ENCODE data around the gene ROS1. TPM values are rescaled to one million over a fixed set of nuclear protein-coding genes. Genes with fewer than 3 reads are reported as not detected.
A peak's percentile ranks its signal among the peaks of the same experiment; 100 is the strongest.

ROS1 gene
- total RNA-seq, 1 experiment from 2014 or later, result 0.06 TPM

DNA sequence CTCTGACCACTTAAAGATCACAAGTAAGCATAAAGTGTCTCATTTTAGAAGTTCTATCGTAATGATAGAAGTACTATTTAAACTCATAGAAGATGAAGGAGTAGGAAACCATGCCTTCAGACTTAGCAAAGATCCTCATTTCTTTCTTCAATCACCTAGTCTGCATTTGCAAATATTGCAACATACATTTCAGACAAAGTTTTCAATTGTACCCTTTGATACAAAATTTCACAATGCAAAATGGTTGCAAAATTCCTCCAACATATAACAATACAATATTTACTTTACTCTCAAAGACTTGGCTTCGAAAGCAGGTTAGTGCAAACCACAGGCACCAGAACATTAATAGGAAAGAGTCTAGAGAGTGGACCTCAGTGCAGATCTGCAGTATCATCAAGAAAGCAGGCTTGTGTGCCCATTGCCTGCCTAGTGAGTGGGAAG, 16.1 kb upstream of the ROS1 start:
- DNase-seq (ENCODE audit: low read depth), result peak; percentile 32

DNA sequence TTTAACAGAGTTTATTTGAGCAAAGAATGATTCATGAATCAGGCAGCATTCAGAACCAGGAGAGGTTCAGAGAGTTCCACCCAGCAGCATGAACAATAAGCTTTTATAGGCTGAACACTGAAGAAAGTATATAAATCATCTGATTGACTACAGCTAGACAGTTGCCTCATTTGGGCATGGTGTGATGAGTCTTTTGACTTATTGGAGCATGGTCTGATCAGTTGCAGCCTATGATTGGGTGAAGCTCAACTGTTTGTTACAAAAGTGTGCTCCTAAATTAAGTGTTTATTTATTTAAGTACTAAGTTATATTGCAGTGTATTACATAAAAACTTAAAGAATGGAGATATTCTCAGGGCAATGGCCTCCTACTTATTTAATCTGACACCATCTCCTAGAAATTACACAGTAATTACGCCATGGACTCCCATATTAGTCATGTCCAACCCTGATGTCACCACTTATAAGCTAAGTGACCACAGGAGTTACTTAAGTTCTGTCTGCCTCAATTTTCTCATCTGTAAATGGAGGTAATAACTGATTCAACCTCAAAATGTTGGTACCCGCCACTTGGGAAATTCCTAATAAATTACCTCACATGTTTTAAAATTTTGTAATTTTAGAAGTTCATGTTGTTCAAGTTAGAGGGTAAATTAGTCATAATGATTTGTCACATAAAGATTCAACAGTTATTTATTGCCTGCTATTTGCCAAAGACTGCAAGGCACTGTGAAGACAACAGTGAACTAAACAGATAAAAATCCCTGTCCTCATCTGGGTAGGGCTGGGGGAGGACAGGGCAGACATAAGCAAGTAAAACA, 15.2 kb upstream of the ROS1 start:
- DNase-seq (ENCODE audit: low read depth), result peak; percentile 75

DNA sequence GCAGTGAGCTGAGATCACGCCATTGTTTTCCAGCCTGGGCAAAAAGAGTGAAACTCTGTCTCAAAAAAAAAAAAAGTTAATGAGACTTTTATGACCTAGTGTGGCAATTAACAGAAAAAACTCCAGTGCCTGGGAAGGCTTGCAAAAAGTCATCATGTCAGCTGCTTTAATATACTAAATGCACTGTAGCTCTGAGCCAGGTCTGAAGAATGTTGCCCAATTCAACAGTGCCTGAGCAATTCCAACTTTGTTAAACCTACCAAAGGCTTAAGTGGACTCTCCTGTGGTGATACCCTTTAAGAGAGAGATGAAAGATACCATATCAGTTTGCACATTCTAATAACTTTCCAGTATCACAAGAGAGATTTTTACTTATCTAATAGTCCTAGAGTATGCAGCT, 6.5 kb upstream of the ROS1 start:
- DNase-seq (ENCODE audit: low read depth), result no peak

DNA sequence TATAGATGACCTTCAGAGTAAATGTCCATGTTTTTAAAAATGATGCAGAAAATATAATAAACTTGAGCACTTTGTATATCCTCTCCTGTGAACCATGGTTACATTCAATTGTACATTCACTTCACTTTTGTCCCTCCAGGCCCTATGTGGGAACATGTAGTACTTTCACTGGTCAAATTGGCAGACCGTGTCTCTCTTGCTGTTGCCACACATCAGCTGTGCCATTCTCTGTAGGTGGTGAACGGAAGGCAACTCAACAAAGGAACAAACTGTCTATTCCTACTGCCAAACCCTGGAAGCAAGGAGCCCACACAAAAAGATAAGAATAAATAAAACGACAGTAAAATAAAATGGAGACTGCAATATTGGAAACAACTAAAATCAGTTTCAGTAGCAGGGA, 2.0 kb downstream of the ROS1 start:
- no peak for DNase-seq (ENCODE audit: low read depth)

DNA sequence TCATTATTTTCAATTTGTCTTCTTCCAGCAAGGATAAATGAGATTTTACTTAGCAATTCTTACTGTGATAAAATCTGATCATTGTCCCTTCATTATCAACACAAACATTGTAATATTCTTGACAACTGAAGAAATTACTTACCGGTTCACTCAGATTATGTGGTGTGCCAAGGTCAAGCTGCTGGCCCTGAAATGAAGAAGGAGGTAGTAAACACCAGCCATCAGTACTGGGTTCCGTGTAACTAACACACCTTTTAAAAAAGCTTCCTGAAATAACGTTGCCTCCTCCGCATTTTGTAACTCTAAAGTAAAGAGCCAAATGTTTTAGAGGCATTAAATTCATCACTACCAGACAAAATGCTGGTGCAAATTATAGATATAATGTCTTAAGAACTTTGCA, 7.4 kb downstream of the ROS1 start:
- no peak for DNase-seq (ENCODE audit: low read depth)

DNA sequence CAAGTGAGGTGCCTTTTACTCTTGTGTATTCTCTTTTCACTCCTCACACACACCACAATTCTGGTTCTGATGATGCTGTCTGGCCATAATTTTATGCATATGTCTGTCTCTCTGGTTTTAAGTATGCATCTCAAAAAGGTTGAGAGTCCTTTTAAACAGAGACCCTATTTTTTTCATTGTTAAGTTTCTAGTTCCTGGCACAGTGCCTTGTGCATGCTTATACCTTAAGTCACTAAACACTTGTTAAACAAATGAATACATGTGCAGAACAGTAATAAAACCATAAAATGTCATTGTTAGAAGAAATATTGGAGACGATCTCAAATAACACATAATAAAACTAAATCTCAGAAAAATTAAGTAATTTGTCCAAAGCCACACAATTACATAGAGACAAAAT, 7.9 kb downstream of the ROS1 start:
- no peak for DNase-seq (ENCODE audit: low read depth)

DNA sequence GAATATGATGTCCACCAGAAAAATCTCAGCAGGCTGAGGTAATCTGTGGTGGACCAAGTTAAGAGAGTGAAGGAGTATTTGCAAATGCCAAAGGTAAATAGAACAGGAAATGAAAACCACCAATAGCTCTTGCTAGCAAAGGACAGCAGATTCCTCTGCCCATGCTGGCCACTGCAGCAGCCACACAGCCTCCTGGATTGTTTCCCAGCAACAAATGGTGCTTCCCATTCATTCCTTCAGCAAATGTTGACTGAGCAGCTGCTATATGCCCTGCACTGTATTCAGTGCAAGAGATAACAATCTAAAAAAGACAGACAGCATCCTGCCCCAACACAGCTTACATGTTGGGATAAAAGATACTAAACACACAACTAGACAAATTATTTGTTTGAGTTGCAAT, 11.0 kb downstream of the ROS1 start:
- DNase-seq (ENCODE audit: low read depth), result peak; percentile 50

DNA sequence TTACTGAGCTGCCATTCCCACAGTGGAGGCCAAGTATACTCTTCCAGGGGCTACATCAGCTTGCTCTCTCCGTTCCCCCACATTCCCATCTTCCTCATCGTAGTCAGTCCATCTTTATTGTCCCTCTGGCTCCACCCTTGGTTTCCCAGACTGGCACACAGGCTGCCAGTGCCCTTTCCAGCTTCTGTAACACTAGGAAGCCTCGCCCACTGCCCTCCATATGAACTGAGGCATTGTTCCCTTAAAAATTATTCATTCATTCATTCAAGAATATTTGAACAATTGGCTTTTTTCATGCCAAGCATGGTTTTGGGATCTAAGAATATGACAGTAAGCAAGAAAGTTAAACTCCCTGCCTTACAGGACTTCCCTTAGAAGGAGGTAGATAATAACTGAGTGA, 14.3 kb downstream of the ROS1 start:
- DNase-seq (ENCODE audit: low read depth), result no peak

DNA sequence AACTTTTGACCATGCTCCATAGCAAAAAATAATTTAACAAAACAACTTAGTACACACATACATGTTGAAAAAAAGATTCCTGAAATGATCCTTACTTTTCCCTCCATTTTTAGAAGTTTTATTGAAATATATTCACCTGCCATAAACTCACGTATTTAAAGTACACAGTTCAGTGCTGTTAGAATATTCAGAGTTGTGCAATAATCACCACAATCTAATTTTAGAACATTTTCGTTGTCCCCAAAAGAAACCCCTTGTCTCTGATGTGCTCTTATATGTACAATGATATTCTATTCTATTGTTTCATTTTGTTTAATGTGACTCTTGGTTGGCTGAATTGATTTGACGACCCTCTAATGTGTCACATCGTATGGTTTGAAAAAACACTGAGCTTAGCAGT, 15.9 kb downstream of the ROS1 start:
- no peak for DNase-seq (ENCODE audit: low read depth)

DNA sequence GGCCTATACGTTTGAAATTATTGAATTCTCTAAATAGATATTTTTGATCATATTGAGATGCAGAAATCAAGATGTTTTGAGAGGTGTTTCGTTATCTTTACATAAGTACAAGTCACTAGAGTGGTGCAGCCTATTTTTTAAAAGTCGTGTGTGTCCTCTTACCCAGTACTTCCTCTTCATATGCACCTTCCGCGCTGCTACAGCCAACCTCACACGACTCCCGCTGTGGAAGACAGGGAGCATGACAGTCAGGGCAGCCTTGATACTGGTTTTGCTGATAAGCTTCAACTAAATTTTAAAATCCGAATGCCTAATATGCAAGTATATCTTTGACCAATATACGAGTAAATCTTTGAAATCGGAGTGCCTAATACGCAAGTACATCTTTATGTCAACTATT, 16.3 kb downstream of the ROS1 start:
- DNase-seq (ENCODE audit: low read depth), result no peak

DNA sequence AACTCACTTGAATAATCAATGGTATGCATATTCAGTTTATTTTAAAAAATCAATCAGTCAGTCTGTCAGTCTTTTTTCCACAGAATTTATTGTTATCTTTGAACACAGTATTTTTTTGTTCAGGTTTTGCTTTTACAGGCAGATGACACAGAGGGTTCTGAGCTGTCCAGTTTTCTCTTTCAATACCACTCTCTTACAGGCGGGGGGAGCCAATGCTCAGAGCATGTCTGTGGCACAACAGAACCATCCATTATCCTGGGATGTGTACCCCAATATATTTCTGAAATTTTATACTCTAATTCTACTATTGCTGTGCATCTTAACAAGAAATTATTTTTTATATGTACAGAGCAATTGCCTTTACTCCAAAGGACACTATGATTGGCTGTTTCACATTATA, 21.2 kb downstream of the ROS1 start:
- no peak for DNase-seq (ENCODE audit: low read depth)

DNA sequence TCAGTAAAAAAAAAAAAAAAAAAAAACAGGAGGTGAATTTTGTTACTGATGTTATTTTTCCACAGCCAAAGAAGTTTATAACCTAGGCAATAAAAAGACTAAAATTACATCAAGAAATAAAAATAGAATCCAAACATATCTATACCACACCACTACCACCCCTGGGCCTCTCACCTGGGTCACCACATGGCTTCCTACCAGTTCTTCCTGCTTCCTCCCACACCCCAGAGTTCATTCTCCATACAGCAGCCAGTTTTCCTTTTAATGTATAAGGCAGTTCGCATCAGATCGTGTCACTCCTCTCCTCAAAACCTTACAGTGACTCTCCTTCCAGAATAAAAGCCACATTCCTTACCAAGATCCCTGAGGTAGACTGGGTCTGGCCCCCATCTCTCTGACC, 23.9 kb downstream of the ROS1 start:
- no peak for DNase-seq (ENCODE audit: low read depth)

DNA sequence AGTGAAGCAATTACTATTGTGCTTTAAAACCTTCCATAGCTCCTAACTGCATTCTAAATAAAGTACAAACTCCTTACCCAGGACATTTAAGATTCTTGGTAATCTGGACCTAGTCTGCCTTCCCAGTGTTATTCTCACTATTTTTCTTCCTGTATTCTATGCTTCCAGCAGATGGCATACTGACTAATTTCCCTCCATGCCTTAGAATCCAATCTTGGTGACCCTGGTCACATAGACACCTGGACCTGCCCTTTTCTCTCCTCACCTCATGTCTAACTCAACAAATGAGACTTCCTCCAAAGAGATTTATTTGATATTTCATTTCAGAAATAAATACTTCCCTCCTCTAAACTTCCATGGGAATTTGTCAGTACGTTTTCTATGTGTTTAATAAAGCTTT, 25.8 kb downstream of the ROS1 start:
- DNase-seq (ENCODE audit: low read depth), result peak; percentile 20

DNA sequence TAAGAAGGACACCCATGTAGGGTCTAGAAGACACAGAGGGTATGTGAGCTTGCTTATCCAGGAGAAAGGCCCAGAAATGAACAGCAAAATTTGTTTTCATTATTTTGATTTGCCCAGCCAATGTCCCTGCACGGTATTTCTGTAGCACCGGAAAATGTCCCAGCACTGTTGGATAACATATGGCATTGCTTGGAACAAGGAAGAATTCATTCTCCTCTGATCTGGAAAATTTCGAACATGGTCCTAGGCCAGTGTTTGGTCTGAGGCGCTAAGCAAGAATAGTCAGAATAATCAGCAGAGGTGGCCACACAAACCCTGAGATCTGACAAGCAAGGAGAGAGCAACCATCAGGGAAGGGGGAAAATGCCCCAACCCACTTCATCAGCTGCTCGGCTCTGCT, 26.6 kb downstream of the ROS1 start:
- no peak for DNase-seq (ENCODE audit: low read depth)

DNA sequence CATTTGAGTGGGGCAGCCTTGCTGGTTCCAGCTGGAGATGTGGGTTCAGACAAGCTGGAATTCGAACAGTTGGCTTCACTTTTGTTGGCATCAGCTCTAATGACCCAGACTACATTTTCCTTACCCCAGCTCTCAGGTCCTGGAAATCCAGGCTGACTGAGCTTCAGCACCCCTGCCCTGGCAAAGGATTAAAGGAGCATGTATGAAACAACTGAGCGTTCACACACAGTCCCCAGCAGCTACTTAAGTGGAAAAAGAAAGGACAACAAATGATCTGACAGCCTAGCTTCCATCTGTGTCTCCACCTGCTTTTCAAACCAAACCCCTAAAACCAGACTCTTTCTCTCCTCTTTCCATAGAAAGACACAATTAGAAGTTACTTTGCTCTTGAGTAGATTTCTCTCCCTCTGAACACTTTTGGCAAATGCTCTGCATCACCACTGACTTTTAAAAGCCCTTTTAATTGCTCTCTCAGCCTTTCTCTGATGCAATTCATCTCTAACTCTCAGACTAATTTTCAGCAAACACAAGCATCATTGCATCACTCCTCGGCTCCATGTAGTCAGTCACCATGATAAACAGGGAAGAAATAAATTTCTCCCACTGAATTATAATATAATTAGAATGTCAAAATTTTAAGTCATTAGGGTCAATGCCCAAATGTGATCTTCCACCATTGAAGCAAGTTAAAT, 28.1 kb downstream of the ROS1 start:
- no peak for DNase-seq (ENCODE audit: low read depth)

DNA sequence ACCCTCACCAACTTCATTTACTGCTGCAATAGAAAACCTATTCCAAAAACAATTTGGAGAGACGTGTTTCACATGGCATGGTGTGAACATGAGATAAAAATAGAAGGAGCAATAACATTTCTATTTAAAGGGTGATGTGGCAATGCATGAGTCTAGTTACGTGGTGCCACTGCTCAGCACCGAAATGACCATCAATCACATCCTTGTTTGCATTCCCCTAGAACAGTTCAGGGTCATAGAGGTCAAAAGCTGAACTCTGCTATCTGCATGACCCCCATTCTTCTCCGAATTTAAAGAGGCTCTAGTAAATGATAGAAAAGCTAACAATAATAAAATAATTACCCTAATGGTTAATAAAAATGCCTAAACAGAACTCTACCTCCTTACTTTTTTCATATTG, 29.5 kb downstream of the ROS1 start:
- no peak for DNase-seq (ENCODE audit: low read depth)

DNA sequence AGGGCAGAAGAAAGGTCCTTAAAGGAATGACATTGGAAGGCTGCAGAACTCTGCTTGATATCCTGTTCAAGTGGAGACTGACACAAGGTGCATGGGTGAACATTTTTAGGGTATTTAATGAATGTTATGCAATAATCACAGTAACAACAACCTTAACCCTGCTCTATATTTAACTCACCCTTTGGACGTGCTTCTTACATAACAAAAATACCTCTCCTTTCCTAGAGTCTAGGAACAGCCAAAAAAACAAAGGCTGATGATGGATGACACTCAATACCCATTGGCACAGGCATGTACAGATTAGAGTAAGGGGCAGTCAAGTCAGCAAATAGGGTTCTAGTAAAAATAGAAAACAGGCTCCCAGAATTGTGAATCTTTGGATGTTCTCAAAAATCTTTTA, 30.6 kb downstream of the ROS1 start:
- no peak for DNase-seq (ENCODE audit: low read depth)

DNA sequence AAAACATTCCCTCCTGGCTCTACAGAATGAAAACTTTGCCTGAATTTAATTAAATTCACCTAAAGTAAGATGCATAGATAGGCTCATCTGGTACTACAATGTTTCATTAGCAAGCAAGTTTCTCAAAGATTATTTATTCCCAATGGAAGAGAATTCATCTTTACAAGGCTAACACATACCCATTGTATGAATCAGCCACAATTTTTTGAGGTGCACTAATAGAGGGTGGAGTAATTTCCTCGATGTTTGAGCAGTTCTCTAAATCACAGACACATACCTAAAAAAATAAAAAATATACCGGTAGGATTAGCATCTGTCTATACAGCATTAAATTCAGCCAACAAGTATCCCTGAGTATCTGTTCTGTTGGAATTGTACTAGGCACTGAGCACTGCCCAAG, 32.7 kb downstream of the ROS1 start:
- no peak for DNase-seq (ENCODE audit: low read depth)

DNA sequence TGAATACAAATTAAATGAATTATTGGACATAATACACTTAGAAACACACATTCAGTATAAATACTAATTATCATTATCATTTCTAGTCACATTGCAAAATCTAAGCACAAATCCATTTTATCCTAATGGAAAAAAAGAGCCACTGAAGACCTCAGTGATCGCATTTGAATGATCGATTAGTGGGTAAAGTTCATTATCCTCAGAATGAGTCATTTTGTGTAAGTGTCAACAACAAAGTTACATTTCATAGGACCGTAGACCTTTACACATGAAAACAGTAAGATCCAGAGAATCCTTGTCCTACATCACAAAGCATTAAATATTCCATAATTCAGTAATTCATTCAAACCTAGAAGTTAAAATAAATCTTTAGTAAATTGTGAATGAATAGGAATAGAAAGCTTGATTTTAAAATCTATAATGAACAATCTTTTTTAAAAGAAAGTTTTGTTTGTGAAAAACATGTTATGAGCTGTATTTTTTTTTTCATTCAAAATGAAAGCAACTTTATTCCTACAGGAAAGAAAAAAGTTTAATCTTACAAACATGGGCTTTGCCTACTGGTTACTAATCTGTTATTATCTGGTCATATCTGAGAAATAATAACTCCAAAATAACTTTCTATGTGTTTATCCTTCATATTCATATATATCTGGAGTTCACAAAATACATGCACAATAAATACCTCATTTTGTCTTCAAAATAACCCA, 33.7 kb downstream of the ROS1 start:
- DNase-seq (ENCODE audit: low read depth), result no peak

DNA sequence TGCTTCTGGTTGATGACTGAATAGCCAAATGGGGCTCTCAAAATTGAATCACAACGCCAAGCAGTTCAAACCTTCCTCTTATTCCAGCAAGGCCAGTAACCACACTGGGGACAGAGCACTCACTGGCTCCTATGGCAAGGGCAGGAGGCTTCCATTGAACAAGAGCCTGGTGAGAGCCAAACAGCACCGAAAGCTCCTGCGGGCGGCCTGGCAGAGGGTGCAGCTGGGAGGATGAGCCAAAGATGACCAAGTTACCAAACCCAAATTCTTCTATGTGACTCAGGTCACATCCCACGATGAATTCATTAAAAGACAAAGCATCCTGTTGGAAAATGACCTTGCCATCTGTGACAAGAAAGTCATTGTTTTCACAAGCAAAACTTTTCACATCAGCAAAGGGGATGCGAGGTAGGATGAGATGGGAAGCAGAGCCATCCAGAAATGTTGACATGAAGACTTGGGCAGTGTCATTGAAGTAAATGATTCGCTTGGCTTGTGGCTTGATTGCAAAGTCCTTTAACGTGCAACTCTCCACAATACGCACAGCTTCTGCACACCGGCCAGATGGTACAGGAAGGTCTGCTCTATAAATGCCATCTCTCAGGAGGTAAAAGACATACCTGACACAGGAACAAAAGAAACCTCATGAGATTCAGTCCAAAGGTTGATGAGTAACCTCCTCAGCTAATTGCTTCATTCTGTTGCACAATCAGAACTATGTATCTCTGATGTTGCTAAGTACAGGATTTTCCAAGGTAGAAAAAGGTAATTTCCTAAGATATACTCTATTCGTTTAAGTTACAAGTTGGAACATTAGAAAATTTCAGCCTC, 36.3 kb downstream of the ROS1 start:
- no peak for DNase-seq (ENCODE audit: low read depth)

DNA sequence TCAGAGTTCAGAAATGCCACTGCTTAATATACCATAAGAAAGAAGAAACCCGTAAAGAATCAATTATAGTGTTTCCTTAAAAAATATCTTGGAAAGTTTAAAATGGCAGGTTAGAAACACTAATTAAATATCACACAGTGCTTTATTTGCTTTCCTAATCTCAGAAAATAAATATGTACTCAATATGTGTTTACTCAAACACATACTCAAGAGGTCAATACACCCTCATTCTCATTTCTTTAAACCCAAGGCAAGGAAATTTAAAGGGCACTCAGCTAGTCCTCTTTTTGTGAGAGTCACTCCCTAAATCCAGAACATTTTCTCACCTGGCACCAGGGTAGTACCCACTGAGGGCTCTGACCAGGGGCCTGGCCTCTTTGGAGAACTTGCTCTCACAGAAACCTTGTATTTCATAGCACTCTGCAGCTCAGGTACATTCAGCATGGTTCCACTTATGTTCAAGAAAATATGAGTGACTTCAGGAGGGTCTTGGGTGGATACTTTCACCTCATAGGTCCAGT, 38.2 kb downstream of the ROS1 start:
- DNase-seq (ENCODE audit: low read depth), result no peak

All from HT1080 (cell line).